Measurements from ENCODE around the gene TSPAN18. TPM values are rescaled to one million over a fixed set of nuclear protein-coding genes. Genes with fewer than 3 reads are reported as not detected.

Gene TSPAN18
- total and polyA plus RNA-seq, 2 of the 4 experiments (the other 2 are of a cell fraction), result 0.36 to 1.1 TPM

- ChIA-PET POLR2A (ENCODE audit: unreplicated experiment) (no interaction called here), CTCF (interaction anchor here (0.7 to 1.0 kb wide), 2 partner anchors 13 to 25 kb away, joined by 3 to 4 read pairs; no protein-coding TSS in a partner anchor)
- ATAC-seq (ENCODE audit: low read depth), result no peak
- dilution Hi-C loops (cut with HindIII; ENCODE audit: low sequenced_read_pairs, unreplicated experiment) (no loop called here), in situ Hi-C loops (cut with MboI; ENCODE audit: low sequenced_read_pairs) (no loop called here), intact Hi-C loops (cut with micrococcal nuclease) (loop anchor here (5.0 kb wide), 1 partner anchor 99 kb away; no protein-coding TSS in a partner anchor)
- BruUV-seq (replicated peaks), result no TSS peak
- WGBS, 2 experiments (ENCODE audit: extremely low coverage in 2 of 2, insufficient read length in 1 of 2), result 49% methylated on average over 5 of the region's 18 CpGs; no CpG with 5 or more reads in 1 of the 2 experiments
- no peak overlapping the region for H3K4me3 ChIP-seq (ENCODE audit: insufficient read depth, low read depth, low read length)
- H3K27me3 ChIP-seq (ENCODE audit: control insufficient read depth, insufficient read depth, low read length), result peaks cover 31% of the 10 kb centered on the region
- no peak overlapping the region for H3K23ac ChIP-seq (ENCODE audit: low read depth, low read length)
- H4K8ac ChIP-seq (ENCODE audit: low read depth in 2 of 2, low read length in 2 of 2), result no peak overlapping the region
- H4K5ac ChIP-seq (ENCODE audit: low read depth, low read length), result no peak overlapping the region
- H3K27ac ChIP-seq (ENCODE audit: insufficient read depth, low read length), result no peak overlapping the region
- TF ChIP-seq BHLHE40 (IDR thresholded peaks at IDR 0.05; ENCODE audit: low read depth, low read length) (peak; percentile 86), USF2 (IDR thresholded peaks at IDR 0.05; ENCODE audit: low read depth, low read length) (no peak)
- H3K4me2 ChIP-seq (ENCODE audit: low read depth, low read length), result no peak overlapping the region
- no peak overlapping the region for H2BK120ac ChIP-seq (ENCODE audit: low read depth, low read length)
- no peak overlapping the region for H2AFZ ChIP-seq (replicated peaks; ENCODE audit: low read length, poor library complexity)
- H3K79me1 ChIP-seq (ENCODE audit: low read depth in 1 of 2, low read length in 2 of 2), result no peaks in the 10 kb centered on the region
- H2BK15ac ChIP-seq (ENCODE audit: low read depth, low read length), result no peak overlapping the region
- no peak overlapping the region for H2BK5ac ChIP-seq (ENCODE audit: low read depth, low read length, poor library complexity, severe bottlenecking)
- no peak overlapping the region for H3K4ac ChIP-seq (ENCODE audit: low read depth, low read length)
- no peak overlapping the region for H2AK5ac ChIP-seq (ENCODE audit: low read depth, low read length)
- H4K91ac ChIP-seq (ENCODE audit: insufficient read depth, low read depth, low read length), result no peak overlapping the region
- H2BK20ac ChIP-seq (ENCODE audit: low read depth, low read length), result no peak overlapping the region
- no peak overlapping the region for H2AK9ac ChIP-seq (replicated peaks; ENCODE audit: low read depth, low read length, poor library complexity)
- no peaks in the 10 kb centered on the region; the same call in 1 of the 2 replicates for H3K4me1 ChIP-seq (ENCODE audit: control insufficient read depth, insufficient read depth, low read length)
- H3K9me3 ChIP-seq (ENCODE audit: control insufficient read depth, insufficient read depth, low read length), result no peaks in the 10 kb centered on the region
- H3K9me1 ChIP-seq (ENCODE audit: insufficient read depth, low read length), result 0 out of 2 replicates have a peak, but pooled peaks cover 5% of the 10 kb centered on the region
- no peaks in the 10 kb centered on the region for H3K36me3 ChIP-seq (ENCODE audit: control insufficient read depth, insufficient read depth, low read length)
- no peak overlapping the region for H3K9ac ChIP-seq (ENCODE audit: low read depth, low read length)
- H4K20me1 ChIP-seq (ENCODE audit: insufficient read depth, low read length), result no peaks in the 10 kb centered on the region
- H3K14ac ChIP-seq (replicated peaks; ENCODE audit: low read depth, low read length), result no peak overlapping the region
- H3K18ac ChIP-seq (ENCODE audit: low read depth, low read length), result no peak overlapping the region
- no peak overlapping the region for H3K56ac ChIP-seq (ENCODE audit: extremely low read depth, insufficient read depth, low read length)
- peak; percentile 49 for DNase-seq
Measured at GRCh38 chr11:44788536-44789261, 61.9 kb downstream of the TSPAN18 start.

Data from IMR-90 (cell line).